ENCODE data around the gene AVP. TPM values are rescaled to one million over a fixed set of nuclear protein-coding genes. Genes with fewer than 3 reads are reported as not detected.

Gene AVP
- total and polyA plus RNA-seq, 2 of the 13 experiments (the other 11 are each of a cell fraction or from before 2014, with no cell fraction given), result 0.12 TPM; not detected in 1

DNA sequence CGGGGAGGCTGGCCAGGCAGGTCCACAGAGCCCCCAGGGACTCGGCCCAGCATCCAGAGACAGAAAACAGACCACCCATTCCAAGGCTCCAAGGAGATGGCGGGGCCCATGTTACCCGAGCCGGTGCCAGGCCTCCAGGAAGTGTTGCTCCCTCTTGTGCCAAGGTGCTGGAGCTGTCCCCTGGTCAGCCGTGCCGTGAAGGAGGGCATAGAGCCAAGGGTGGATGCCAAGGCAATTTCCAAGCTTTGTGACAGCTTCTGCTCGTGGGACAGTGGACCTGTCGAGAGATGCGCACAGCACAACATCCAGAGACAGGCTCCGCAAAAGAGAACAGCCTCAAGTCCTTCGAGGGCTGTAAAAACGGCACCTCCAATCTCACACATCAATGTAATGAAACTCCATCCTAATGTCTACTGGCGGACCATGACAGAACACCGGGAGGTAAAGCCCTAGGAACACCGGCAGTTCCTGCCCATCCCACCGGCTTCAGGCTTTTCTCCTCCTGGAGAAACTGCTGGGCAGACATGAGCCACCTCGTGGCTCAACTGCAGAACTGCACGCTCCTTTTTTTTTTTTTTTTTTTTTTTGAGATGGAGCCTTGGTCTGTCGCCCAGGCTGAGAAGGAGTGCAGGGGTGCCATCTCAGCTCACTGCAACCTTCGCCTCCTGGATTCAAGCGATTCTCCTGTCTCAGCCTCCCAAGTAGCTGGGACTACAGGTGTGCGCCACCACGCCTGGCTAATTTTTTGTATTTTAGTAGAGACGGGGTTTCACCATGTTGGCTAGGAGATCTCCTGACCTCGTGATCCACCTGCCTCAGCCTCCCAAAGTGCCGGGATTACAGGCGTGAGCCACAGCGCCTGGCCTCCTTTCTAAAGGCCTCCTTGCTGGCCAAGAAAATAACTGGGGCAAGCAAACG is 30.9 kb upstream of the AVP start (continued):
- TF ChIP-seq, protein P1, sequence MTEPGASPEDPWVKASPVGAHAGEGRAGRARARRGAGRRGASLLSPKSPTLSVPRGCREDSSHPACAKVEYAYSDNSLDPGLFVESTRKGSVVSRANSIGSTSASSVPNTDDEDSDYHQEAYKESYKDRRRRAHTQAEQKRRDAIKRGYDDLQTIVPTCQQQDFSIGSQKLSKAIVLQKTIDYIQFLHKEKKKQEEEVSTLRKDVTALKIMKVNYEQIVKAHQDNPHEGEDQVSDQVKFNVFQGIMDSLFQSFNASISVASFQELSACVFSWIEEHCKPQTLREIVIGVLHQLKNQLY (CRISPR knock-in tag; IDR thresholded peaks at IDR 0.05), result no peak
- TF ChIP-seq, protein P2, sequence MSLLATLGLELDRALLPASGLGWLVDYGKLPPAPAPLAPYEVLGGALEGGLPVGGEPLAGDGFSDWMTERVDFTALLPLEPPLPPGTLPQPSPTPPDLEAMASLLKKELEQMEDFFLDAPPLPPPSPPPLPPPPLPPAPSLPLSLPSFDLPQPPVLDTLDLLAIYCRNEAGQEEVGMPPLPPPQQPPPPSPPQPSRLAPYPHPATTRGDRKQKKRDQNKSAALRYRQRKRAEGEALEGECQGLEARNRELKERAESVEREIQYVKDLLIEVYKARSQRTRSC (CRISPR knock-in tag; IDR thresholded peaks at IDR 0.05; ENCODE audit: low read depth), result no peak
- TF ChIP-seq, protein P3, sequence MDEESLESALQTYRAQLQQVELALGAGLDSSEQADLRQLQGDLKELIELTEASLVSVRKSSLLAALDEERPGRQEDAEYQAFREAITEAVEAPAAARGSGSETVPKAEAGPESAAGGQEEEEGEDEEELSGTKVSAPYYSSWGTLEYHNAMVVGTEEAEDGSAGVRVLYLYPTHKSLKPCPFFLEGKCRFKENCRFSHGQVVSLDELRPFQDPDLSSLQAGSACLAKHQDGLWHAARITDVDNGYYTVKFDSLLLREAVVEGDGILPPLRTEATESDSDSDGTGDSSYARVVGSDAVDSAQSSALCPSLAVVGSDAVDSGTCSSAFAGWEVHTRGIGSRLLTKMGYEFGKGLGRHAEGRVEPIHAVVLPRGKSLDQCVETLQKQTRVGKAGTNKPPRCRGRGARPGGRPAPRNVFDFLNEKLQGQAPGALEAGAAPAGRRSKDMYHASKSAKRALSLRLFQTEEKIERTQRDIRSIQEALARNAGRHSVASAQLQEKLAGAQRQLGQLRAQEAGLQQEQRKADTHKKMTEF (CRISPR knock-in tag; IDR thresholded peaks at IDR 0.05), result 0 out of 2 replicates have a peak, but pooled peaks have one; percentile 45
- TF ChIP-seq ZNF790 (CRISPR knock-in tag; IDR thresholded peaks at IDR 0.05; ENCODE audit: borderline replicate concordance), result no peak
- no peak for TF ChIP-seq BRCA1 (CRISPR knock-in tag; IDR thresholded peaks at IDR 0.05)
- TF ChIP-seq, protein P4, sequence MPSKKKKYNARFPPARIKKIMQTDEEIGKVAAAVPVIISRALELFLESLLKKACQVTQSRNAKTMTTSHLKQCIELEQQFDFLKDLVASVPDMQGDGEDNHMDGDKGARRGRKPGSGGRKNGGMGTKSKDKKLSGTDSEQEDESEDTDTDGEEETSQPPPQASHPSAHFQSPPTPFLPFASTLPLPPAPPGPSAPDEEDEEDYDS (CRISPR knock-in tag; IDR thresholded peaks at IDR 0.05), result no peak
- no peak for TF ChIP-seq ZNF879 (CRISPR knock-in tag; IDR thresholded peaks at IDR 0.05)
- TF ChIP-seq KLF6 (CRISPR knock-in tag; IDR thresholded peaks at IDR 0.05), result no peak
- peak; percentile 41; the same call in 1 of the 2 replicates for TF ChIP-seq KDM2A (CRISPR knock-in tag; IDR thresholded peaks at IDR 0.05; ENCODE audit: borderline replicate concordance, low read depth)
- TF ChIP-seq NFE2 (CRISPR knock-in tag; IDR thresholded peaks at IDR 0.05), result no peak
- TF ChIP-seq MTA3 (CRISPR knock-in tag; IDR thresholded peaks at IDR 0.05), result no peak
- no peak for TF ChIP-seq ZC3H4 (CRISPR knock-in tag; IDR thresholded peaks at IDR 0.05; ENCODE audit: borderline replicate concordance)
- TF ChIP-seq, protein P5, sequence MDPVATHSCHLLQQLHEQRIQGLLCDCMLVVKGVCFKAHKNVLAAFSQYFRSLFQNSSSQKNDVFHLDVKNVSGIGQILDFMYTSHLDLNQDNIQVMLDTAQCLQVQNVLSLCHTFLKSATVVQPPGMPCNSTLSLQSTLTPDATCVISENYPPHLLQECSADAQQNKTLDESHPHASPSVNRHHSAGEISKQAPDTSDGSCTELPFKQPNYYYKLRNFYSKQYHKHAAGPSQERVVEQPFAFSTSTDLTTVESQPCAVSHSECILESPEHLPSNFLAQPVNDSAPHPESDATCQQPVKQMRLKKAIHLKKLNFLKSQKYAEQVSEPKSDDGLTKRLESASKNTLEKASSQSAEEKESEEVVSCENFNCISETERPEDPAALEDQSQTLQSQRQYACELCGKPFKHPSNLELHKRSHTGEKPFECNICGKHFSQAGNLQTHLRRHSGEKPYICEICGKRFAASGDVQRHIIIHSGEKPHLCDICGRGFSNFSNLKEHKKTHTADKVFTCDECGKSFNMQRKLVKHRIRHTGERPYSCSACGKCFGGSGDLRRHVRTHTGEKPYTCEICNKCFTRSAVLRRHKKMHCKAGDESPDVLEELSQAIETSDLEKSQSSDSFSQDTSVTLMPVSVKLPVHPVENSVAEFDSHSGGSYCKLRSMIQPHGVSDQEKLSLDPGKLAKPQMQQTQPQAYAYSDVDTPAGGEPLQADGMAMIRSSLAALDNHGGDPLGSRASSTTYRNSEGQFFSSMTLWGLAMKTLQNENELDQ (CRISPR knock-in tag; IDR thresholded peaks at IDR 0.05; ENCODE audit: borderline replicate concordance), result no peak
- TF ChIP-seq ZNF713 (CRISPR knock-in tag; IDR thresholded peaks at IDR 0.05), result no peak
- TF ChIP-seq JARID2 (CRISPR knock-in tag; IDR thresholded peaks at IDR 0.05; ENCODE audit: insufficient replicate concordance), result no peak
- peak; percentile 56; the same call in 1 of the 2 replicates for TF ChIP-seq HOXD1 (CRISPR knock-in tag; IDR thresholded peaks at IDR 0.05)
- TF ChIP-seq ZNF615 (CRISPR knock-in tag; IDR thresholded peaks at IDR 0.05; ENCODE audit: borderline replicate concordance), result no peak
- no peak for TF ChIP-seq ZNF530 (CRISPR knock-in tag; IDR thresholded peaks at IDR 0.05; ENCODE audit: low read depth)
- no peak for TF ChIP-seq TAF15 (IDR thresholded peaks at IDR 0.05; ENCODE audit: low read depth, low read length, poor library complexity, severe bottlenecking)
- TF ChIP-seq NR2F2 (IDR thresholded peaks at IDR 0.05; ENCODE audit: borderline replicate concordance, low read depth), result no peak
- no peak for TF ChIP-seq RFXAP (CRISPR knock-in tag; IDR thresholded peaks at IDR 0.05; ENCODE audit: borderline replicate concordance)
- TF ChIP-seq RFX1 (IDR thresholded peaks at IDR 0.05), result no peak
- no peak for TF ChIP-seq ONECUT2 (CRISPR knock-in tag; IDR thresholded peaks at IDR 0.05)
- TF ChIP-seq GPN1 (CRISPR knock-in tag; IDR thresholded peaks at IDR 0.05; ENCODE audit: borderline replicate concordance), result no peak
- no peak for TF ChIP-seq TAF1 (CRISPR knock-in tag; IDR thresholded peaks at IDR 0.05)
- no peak for TF ChIP-seq HNRNPUL1 (IDR thresholded peaks at IDR 0.05; ENCODE audit: low read depth, low read length)

Data from HepG2 (cell line).